SU-DHL-6 (cell line): ENCODE data around the gene ARHGAP26.

Experiments
- EZH2phosphoT487 ChIP-seq: fragments of 200-600 bp; sonication (generic), shearing (Covaris generic); conservative IDR thresholded peaks from 2 replicates; pipeline ENCODE4 v1.6.1; 2018; ENCODE audit warnings: mild to moderate bottlenecking, antibody characterized with exemption, low read length, moderate library complexity, mixed read lengths
- TF ChIP-seq, protein P1 (sequence below): fragments of 200-600 bp; sonication (generic); IDR thresholded peaks from one replicate; pipeline ENCODE4 v1.5.1; 2017; ENCODE audit warnings: antibody characterized with exemption, mild to moderate bottlenecking, low read length, moderate library complexity; ENCODE audit not compliant: insufficient read depth, poor library complexity, severe bottlenecking

GRCh38 chr5:142961440-142962173 lies 191.4 kb downstream of the ARHGAP26 start:
- TF ChIP-seq, protein P1, sequence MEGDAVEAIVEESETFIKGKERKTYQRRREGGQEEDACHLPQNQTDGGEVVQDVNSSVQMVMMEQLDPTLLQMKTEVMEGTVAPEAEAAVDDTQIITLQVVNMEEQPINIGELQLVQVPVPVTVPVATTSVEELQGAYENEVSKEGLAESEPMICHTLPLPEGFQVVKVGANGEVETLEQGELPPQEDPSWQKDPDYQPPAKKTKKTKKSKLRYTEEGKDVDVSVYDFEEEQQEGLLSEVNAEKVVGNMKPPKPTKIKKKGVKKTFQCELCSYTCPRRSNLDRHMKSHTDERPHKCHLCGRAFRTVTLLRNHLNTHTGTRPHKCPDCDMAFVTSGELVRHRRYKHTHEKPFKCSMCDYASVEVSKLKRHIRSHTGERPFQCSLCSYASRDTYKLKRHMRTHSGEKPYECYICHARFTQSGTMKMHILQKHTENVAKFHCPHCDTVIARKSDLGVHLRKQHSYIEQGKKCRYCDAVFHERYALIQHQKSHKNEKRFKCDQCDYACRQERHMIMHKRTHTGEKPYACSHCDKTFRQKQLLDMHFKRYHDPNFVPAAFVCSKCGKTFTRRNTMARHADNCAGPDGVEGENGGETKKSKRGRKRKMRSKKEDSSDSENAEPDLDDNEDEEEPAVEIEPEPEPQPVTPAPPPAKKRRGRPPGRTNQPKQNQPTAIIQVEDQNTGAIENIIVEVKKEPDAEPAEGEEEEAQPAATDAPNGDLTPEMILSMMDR: no peak
- no peak for TF ChIP-seq EZH2phosphoT487
